HEK293T (cell line): Measurements from ENCODE around the gene C19orf73.

ENCODE experiments used
- CTCF ChIA-PET: fragments of 350-600 bp; formaldehyde crosslinking; extraction: SDS; loops from one replicate; lab custom pipeline; 2021; ENCODE audit warnings: antibody characterized with exemption, inconsistent platforms; lab: Yijun Ruan, JAX
- POLR2A ChIA-PET: fragments of 350-600 bp; formaldehyde crosslinking; extraction: SDS; loops from one replicate; lab custom pipeline; 2020; ENCODE audit warnings: antibody characterized with exemption, inconsistent platforms; lab: Yijun Ruan, JAX
- DNase-seq: peaks from one replicate; pipeline ENCODE4 v3.0.0; 2012; ENCODE audit warnings: mixed read lengths; ENCODE audit errors: extremely low spot score
- ARNT ChIP-seq: fragments of 450-650 bp; IDR thresholded peaks from 2 replicates; pipeline ENCODE4 v1.6.1; 2017; ENCODE audit warnings: mild to moderate bottlenecking
- BHLHE40 ChIP-seq: fragments of 450-650 bp; IDR thresholded peaks from 2 replicates; pipeline ENCODE4 v1.6.1; 2016; ENCODE audit warnings: mild to moderate bottlenecking, moderate library complexity, borderline replicate concordance
- CTBP1 ChIP-seq: fragments of 450-650 bp; IDR thresholded peaks from 2 replicates; pipeline ENCODE4 v1.6.1; 2016; ENCODE audit warnings: borderline replicate concordance
- ELF4 ChIP-seq: fragments of 450-650 bp; IDR thresholded peaks from 2 replicates; pipeline ENCODE4 v1.6.1; 2017; ENCODE audit warnings: antibody characterized with exemption
- FOXA1 ChIP-seq: fragments of 450-650 bp; IDR thresholded peaks from 2 replicates; pipeline ENCODE4 v1.6.1; 2016; ENCODE audit warnings: mild to moderate bottlenecking
- FOXK2 ChIP-seq: fragments of 450-650 bp; IDR thresholded peaks from 2 replicates; pipeline ENCODE4 v1.6.1; 2016; ENCODE audit warnings: mild to moderate bottlenecking
- FOXM1 ChIP-seq: fragments of 450-650 bp; IDR thresholded peaks from 2 replicates; pipeline ENCODE4 v1.6.1; 2017; ENCODE audit warnings: mild to moderate bottlenecking, borderline replicate concordance
- HDGF ChIP-seq: fragments of 450-650 bp; IDR thresholded peaks from 2 replicates; pipeline ENCODE4 v1.6.1; 2017; ENCODE audit warnings: antibody characterized with exemption, borderline replicate concordance
- L3MBTL2 ChIP-seq: fragments of 450-650 bp; conservative IDR thresholded peaks from 2 replicates; pipeline ENCODE4 v1.6.1; 2016; ENCODE audit warnings: mild to moderate bottlenecking
- LEF1 ChIP-seq: fragments of 450-650 bp; IDR thresholded peaks from 2 replicates; pipeline ENCODE4 v1.6.1; 2017; ENCODE audit warnings: mild to moderate bottlenecking, borderline replicate concordance
- NFRKB ChIP-seq: fragments of 450-650 bp; IDR thresholded peaks from 2 replicates; pipeline ENCODE4 v1.6.1; 2016; ENCODE audit warnings: mild to moderate bottlenecking, moderate library complexity
- SP1 ChIP-seq: fragments of 450-650 bp; IDR thresholded peaks from 2 replicates; pipeline ENCODE4 v1.6.1; 2017
- SUZ12 ChIP-seq: fragments of 450-650 bp; IDR thresholded peaks from 2 replicates; pipeline ENCODE4 v1.6.1; 2016; ENCODE audit warnings: mild to moderate bottlenecking
- TARDBP ChIP-seq: fragments of 450-650 bp; IDR thresholded peaks from 2 replicates; pipeline ENCODE4 v1.6.1; 2016
- ZNF384 ChIP-seq: fragments of 450-650 bp; IDR thresholded peaks from 2 replicates; pipeline ENCODE4 v1.6.1; 2016
- TF ChIP-seq, protein P1 (sequence below): fragments of 450-650 bp; IDR thresholded peaks from 2 replicates; pipeline ENCODE4 v1.6.1; 2016

Gene C19orf73

DNA sequence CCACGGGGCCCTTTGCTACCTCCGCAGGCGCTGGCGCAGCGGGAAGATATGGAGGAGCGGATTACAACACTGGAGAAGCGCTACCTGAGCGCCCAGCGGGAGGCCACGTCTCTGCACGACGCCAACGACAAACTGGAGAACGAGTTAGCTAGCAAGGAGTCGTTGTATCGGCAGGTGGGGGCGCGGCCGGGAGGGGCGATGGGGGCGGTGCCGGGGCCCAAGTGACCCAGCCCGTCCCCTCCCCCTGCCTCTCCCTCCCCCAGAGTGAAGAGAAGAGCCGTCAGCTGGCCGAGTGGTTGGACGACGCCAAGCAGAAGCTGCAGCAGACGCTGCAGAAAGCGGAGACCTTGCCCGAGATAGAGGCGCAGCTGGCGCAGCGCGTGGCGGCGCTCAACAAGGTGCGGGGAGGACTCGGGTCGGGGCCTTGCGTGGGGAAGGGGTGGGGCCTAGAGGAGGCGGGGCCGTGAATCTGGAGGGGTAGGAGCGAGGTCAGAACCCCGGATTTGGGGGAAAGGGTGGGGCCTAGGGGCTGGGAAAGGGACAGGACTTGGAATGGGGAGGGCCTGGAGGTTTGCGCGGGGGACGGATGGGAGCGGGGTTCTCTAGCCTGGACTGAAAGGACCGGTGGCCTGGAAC is 14.1 kb upstream of the C19orf73 start:
- ChIA-PET POLR2A (interaction anchor here (1.0 kb wide), 1 partner anchor 9 kb away, joined by 3 read pairs; no protein-coding TSS in a partner anchor), CTCF (no interaction called here)
- TF ChIP-seq SUZ12 = no peak
- no peak for TF ChIP-seq ZNF384
- no peak for TF ChIP-seq BHLHE40
- no peak for TF ChIP-seq SP1
- TF ChIP-seq ARNT = no peak
- no peak for TF ChIP-seq FOXA1
- TF ChIP-seq FOXM1 = no peak
- no peak for TF ChIP-seq L3MBTL2
- TF ChIP-seq, protein P1, sequence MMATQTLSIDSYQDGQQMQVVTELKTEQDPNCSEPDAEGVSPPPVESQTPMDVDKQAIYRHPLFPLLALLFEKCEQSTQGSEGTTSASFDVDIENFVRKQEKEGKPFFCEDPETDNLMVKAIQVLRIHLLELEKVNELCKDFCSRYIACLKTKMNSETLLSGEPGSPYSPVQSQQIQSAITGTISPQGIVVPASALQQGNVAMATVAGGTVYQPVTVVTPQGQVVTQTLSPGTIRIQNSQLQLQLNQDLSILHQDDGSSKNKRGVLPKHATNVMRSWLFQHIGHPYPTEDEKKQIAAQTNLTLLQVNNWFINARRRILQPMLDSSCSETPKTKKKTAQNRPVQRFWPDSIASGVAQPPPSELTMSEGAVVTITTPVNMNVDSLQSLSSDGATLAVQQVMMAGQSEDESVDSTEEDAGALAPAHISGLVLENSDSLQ = no peak
- no peak for DNase-seq

- ChIA-PET POLR2A (interaction anchor here (0.9 to 1.6 kb wide), 3 partner anchors 11 to 16 kb away, joined by 3 to 7 read pairs (median 5); partner anchors contain the start of genes LIN7B and PPFIA3), CTCF (no interaction called here)
- DNase-seq = no peak
- no peak for TF ChIP-seq SUZ12
- TF ChIP-seq FOXK2 = no peak
- TF ChIP-seq CTBP1 = no peak
- TF ChIP-seq L3MBTL2 = no peak
- TF ChIP-seq NFRKB = no peak
- no peak for TF ChIP-seq BHLHE40
- no peak for TF ChIP-seq ELF4
- TF ChIP-seq LEF1 = no peak
- TF ChIP-seq SP1 = no peak
- no peak for TF ChIP-seq ZNF384
- TF ChIP-seq, protein P1 = no peak
- no peak for TF ChIP-seq HDGF
- no peak for TF ChIP-seq ARNT
Observed at GRCh38 chr19:49130325-49130724, 11.4 kb upstream of the C19orf73 start.

DNA sequence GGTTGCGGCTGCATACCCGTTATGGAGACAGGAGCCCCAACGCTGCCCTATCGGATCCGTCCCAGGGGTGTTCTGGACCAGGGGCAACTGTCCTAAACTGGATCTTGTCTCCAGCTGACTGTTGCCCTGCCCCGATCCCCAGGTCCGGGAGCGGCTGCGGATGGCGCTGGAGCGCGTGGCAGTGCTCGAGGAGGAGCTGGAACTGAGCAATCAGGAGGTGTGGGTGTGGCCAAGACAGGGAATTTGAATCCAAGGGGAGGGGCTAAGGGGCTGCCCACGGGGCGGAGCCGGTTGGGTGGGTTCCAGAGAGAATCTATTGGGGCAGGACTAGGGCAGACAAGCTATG is 10.3 kb upstream of the C19orf73 start:
- ChIA-PET POLR2A (interaction anchor here (1.6 kb wide), 1 partner anchor 15 kb away, joined by 7 read pairs; the partner anchor contains the start of gene LIN7B), CTCF (interaction anchor here (2.1 kb wide), 1 partner anchor 17 kb away, joined by 6 read pairs; no protein-coding TSS in a partner anchor)
- no peak for TF ChIP-seq SUZ12
- no peak for TF ChIP-seq ARNT
- TF ChIP-seq HDGF = no peak
- TF ChIP-seq, protein P1 = no peak
- no peak for TF ChIP-seq FOXA1
- no peak for TF ChIP-seq CTBP1
- TF ChIP-seq BHLHE40 = no peak
- TF ChIP-seq LEF1 = no peak
- no peak for TF ChIP-seq ELF4
- TF ChIP-seq ZNF384 = no peak
- TF ChIP-seq SP1 = no peak
- no peak for TF ChIP-seq TARDBP
- TF ChIP-seq NFRKB = no peak
- no peak for TF ChIP-seq FOXM1
- DNase-seq = no peak

- ChIA-PET POLR2A (interaction anchor here (0.8 to 1.8 kb wide), 4 partner anchors 7 to 20 kb away, joined by 7 to 11 read pairs (median 8); partner anchors contain the start of gene LIN7B), CTCF (interaction anchor here (1.3 to 2.1 kb wide), 2 partner anchors 18 to 22 kb away, joined by 4 to 6 read pairs; no protein-coding TSS in a partner anchor)
Observed at GRCh38 chr19:49128545-49129237, 9.7 kb upstream of the C19orf73 start.

More at GRCh38 chr19:49128545-49129237, 9.7 kb upstream of the C19orf73 start:
- no peak for DNase-seq
- TF ChIP-seq SP1 = no peak
- TF ChIP-seq L3MBTL2 = no peak
- TF ChIP-seq, protein P1 = 0 out of 2 replicates have a peak, but pooled peaks have one; percentile 49
